Osteoblast (primary cell): ENCODE measurements around the gene ARL6IP4. TPM values are rescaled to one million over a fixed set of nuclear protein-coding genes. Genes with fewer than 3 reads are reported as not detected.

ENCODE experiments used
- DNase-seq: peaks from one replicate; pipeline ENCODE4 v3.0.0; 2011; ENCODE audit warnings: low spot score, mixed read lengths; ENCODE audit not compliant: insufficient read length; ENCODE audit errors: missing footprints
- H2AFZ ChIP-seq: 2 replicates; pipeline ENCODE4 v1.6.0; 2011; ENCODE audit warnings: mild to moderate bottlenecking, low read length
- H3K27ac ChIP-seq: 2 replicates; pipeline ENCODE4 v1.5.1; 2011; ENCODE audit warnings: mild to moderate bottlenecking, low read depth, low read length, moderate library complexity
- H3K27me3 ChIP-seq: 2 replicates; pipeline ENCODE4 v1.6.0; 2012; ENCODE audit warnings: mild to moderate bottlenecking, control low read depth, inconsistent platforms, low read length, moderate library complexity; ENCODE audit not compliant: insufficient read depth
- H3K36me3 ChIP-seq: 2 replicates; pipeline ENCODE4 v1.5.1; 2011; ENCODE audit warnings: mild to moderate bottlenecking, low read length, control low read depth, moderate library complexity; ENCODE audit not compliant: insufficient read depth
- H3K4me1 ChIP-seq: 2 replicates; pipeline ENCODE4 v1.5.1; 2011; ENCODE audit warnings: mild to moderate bottlenecking, low read length, control low read depth, moderate library complexity; ENCODE audit not compliant: insufficient read depth
- H3K4me2 ChIP-seq: 2 replicates; pipeline ENCODE4 v1.6.0; 2011; ENCODE audit warnings: mild to moderate bottlenecking, low read length; ENCODE audit not compliant: insufficient read depth
- H3K4me3 ChIP-seq: fragments of 200-600 bp; sonication (generic); 3 replicates; pipeline ENCODE4 v1.5.1; 2012; ENCODE audit warnings: mild to moderate bottlenecking, low read length, inconsistent platforms; ENCODE audit not compliant: insufficient read depth
- H3K79me2 ChIP-seq: 2 replicates; pipeline ENCODE4 v1.6.0; 2012; ENCODE audit warnings: mild to moderate bottlenecking, low read length, control low read depth, inconsistent platforms; ENCODE audit not compliant: insufficient read depth
- H3K9me3 ChIP-seq: 2 replicates; pipeline ENCODE4 v1.5.1; 2011; ENCODE audit warnings: low read depth, low read length, control low read depth
- H4K20me1 ChIP-seq: 2 replicates; pipeline ENCODE4 v1.6.0; 2012; ENCODE audit warnings: mild to moderate bottlenecking, low read length, control low read depth; ENCODE audit not compliant: insufficient read depth
- CTCF ChIP-seq: IDR thresholded peaks from 2 replicates; pipeline ENCODE4 v1.5.1; 2011; ENCODE audit warnings: mild to moderate bottlenecking, low read depth, low read length, moderate library complexity; ENCODE audit errors: extremely low read depth
- total RNA-seq: library from RNA; depleted of rRNA; stranded (reverse); fragments of >200 nt; gene quantifications from 2 replicates; pipeline ENCODE4 v1.2.3, GENCODE V29; 2012

The ARL6IP4 gene
- total RNA-seq, 1 donor: 118 TPM

GRCh38 chr12:123026094-123026853, 45.8 kb downstream of the ARL6IP4 start:
- Histone ChIP-seq H3K36me3 (no peaks in the 10 kb centered on the region), H3K9me3 (no peaks in the 10 kb centered on the region), H3K79me2 (no peaks in the 10 kb centered on the region), H3K27ac (no peak overlapping the region), H2AFZ (no peak overlapping the region), H3K4me3 (no peak overlapping the region), H4K20me1 (peaks cover 8% of the 10 kb centered on the region), H3K27me3 (no peaks in the 10 kb centered on the region), H3K4me2 (no peak overlapping the region), H3K4me1 (peaks cover 9% of the 10 kb centered on the region)
- no peak for TF ChIP-seq CTCF
- DNase-seq: no peak

- DNase-seq: no peak
These were observed 47.4 kb downstream of the ARL6IP4 start for GRCh38 chr12:123027726-123028445.

GRCh38 chr12:123028475-123028874, 48.0 kb downstream of the ARL6IP4 start:
- no peak for DNase-seq
- TF ChIP-seq CTCF: no peak

More at GRCh38 chr12:123027726-123028445, 47.4 kb downstream of the ARL6IP4 start:
- H3K27me3 ChIP-seq: no peaks in the 10 kb centered on the region
- H3K4me3 ChIP-seq: no peak overlapping the region
- TF ChIP-seq CTCF: no peak
- no peak overlapping the region for H3K4me2 ChIP-seq
- H4K20me1 ChIP-seq: peaks cover 7% of the 10 kb centered on the region
- peaks cover 9% of the 10 kb centered on the region for H3K4me1 ChIP-seq
- no peak overlapping the region for H2AFZ ChIP-seq
- no peaks in the 10 kb centered on the region for H3K79me2 ChIP-seq
- no peaks in the 10 kb centered on the region for H3K9me3 ChIP-seq
- H3K36me3 ChIP-seq: no peaks in the 10 kb centered on the region
- H3K27ac ChIP-seq: no peak overlapping the region

GRCh38 chr12:123029550-123029949, 49.1 kb downstream of the ARL6IP4 start:
- Histone ChIP-seq H3K79me2 (no peaks in the 10 kb centered on the region), H3K4me3 (no peak overlapping the region), H3K4me2 (no peak overlapping the region), H3K9me3 (no peaks in the 10 kb centered on the region), H3K36me3 (peaks cover 6% of the 10 kb centered on the region), H3K4me1 (peaks cover 9% of the 10 kb centered on the region), H3K27ac (no peak overlapping the region), H2AFZ (no peak overlapping the region), H4K20me1 (peaks cover 2% of the 10 kb centered on the region), H3K27me3 (no peaks in the 10 kb centered on the region)
- DNase-seq: no peak
- no peak for TF ChIP-seq CTCF

More at GRCh38 chr12:123028475-123028874, 48.0 kb downstream of the ARL6IP4 start:
- H2AFZ ChIP-seq: no peak overlapping the region
- H3K9me3 ChIP-seq: no peaks in the 10 kb centered on the region
- H3K79me2 ChIP-seq: no peaks in the 10 kb centered on the region
- H3K36me3 ChIP-seq: peaks cover 5% of the 10 kb centered on the region
- peaks cover 9% of the 10 kb centered on the region for H3K4me1 ChIP-seq
- H3K4me2 ChIP-seq: no peak overlapping the region
- H4K20me1 ChIP-seq: peaks cover 4% of the 10 kb centered on the region
- no peak overlapping the region for H3K4me3 ChIP-seq
- H3K27ac ChIP-seq: no peak overlapping the region
- H3K27me3 ChIP-seq: no peaks in the 10 kb centered on the region
